Hematopoietic multipotent progenitor cell treated with erythropoietin and hydrocortisone succinate and interleukin-3 and kit ligand, for 15 days (in vitro differentiated cells): ENCODE data around the gene TCAIM.

Experiments
- DNase-seq: peaks from one replicate; pipeline ENCODE4 v3.0.0-alpha.2; 2015; ENCODE audit warnings: low spot score

TCAIM gene, protein sequence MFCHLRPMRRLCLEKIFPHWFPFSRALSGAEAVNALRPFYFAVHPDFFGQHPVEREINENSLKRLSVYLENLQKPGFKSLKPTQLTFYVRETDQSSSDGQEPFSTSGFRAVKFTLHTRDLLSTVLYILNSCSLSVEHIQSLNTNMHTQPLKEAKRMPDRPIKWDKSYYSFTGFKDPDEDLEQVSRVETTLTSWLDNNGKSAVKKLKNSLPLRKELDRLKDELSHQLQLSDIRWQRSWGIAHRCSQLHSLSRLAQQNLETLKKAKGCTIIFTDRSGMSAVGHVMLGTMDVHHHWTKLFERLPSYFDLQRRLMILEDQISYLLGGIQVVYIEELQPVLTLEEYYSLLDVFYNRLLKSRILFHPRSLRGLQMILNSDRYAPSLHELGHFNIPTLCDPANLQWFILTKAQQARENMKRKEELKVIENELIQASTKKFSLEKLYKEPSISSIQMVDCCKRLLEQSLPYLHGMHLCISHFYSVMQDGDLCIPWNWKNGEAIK

GRCh38 chr3:44338010-44338827 is at the start of gene TCAIM:
Gene TCAIM (plus strand): TSS chr3:44338766. CDS start chr3:44354783, 16,017 bp downstream.
- peak; percentile 97 for DNase-seq

DNA sequence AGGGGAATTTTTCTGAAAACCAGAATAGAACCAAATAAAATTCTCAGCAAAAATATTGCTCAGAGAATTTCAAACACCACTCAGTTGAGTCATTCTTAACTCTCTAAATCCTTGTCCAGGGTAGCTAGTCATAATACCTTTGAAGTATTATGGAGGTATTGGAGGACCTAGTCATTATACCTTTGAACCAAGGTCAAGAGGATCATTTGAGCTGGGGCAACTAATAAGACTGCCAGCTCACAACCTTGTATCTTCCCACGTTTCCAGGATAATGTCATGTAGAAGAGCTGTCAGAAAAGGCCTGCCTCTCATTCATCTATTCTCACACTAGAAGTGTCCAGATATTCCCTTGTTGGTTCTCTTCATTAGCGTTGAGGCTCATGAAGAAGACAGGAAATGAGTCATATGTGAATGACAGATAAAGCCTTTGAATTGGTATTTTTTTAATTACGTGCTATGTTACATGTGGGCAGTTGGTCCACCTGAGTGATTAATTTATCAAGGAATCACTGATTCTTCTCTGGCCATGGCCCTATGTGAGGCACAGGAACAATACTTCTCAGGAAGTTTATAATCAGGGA is 48.6 kb upstream of the TCAIM start:
- no peak for DNase-seq

- no peak for DNase-seq
Observed at GRCh38 chr3:44292276-44292675, 46.3 kb upstream of the TCAIM start.

DNA sequence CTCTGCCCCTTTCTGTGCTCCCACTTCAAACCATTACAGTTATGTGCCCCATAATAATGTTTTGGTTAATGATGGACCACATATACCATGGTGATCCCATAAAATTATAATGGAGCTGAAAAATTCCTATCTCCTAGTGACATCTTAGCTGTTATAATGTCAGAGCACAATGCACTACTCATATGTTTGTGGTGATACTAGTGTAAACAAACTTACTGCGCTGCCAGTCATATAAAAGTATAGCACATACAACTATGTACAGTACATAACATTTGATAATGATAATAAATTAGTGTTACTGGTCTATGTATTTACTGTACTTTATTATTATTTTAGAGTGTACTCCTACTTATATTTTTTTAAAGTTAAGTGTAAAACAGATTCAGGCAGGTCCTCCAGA is 45.6 kb upstream of the TCAIM start:
- no peak for DNase-seq

DNA sequence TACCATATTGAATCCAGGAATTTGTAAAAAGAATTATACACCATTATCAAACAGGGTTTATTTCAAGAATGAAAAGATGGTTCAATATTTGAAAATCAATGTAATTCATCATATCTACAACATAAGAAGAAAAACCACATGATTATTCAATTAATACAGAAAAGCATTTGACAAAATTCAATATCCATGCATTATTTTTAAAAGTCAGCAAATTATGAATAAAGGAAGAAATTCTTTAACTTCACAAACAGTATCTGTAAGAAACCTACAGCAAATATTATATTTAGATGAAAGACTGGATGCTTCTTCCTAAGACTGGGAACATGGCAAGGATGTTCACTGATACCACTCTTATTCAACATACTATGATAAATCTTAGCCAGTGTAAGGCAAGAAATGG is 41.3 kb upstream of the TCAIM start:
- no peak for DNase-seq

DNA sequence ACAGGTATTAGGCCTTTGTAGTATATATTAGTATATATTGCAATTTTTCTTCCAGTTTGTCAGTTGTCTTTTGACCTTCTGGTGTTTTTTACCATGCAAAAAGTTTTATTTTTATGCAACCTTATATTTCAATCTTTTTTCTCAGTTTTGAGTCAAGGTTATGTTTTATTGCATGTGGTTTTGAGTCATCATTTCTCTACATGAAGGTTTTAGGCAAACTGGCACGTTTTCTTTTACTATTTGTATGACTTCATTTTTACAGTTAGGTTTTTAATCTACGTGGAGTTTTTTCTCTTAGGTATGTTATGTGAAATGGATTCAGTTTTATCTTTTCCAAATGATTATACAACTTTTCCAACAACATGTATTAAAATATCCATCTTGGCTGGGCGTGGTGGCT is 36.8 kb upstream of the TCAIM start:
- DNase-seq: no peak

DNA sequence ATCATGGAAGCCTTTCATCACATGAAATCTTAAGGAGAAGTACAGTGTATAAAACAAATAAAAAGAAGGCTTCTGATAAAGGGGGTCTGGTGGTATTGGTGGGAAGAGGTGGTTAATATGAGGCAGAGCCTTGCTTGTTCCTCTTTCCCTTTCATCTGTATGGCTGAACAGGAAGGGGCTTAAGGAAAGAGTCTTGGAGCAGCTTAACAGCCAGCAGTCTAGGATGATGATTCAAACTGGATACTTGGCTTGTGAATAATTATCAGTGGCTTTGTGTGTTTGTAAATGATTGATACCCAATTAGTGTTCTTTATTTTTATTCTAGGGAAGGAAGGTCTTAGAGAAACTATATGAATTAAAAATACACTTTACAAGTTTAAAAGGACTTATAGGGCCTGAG is 29.1 kb upstream of the TCAIM start:
- DNase-seq: no peak

DNA sequence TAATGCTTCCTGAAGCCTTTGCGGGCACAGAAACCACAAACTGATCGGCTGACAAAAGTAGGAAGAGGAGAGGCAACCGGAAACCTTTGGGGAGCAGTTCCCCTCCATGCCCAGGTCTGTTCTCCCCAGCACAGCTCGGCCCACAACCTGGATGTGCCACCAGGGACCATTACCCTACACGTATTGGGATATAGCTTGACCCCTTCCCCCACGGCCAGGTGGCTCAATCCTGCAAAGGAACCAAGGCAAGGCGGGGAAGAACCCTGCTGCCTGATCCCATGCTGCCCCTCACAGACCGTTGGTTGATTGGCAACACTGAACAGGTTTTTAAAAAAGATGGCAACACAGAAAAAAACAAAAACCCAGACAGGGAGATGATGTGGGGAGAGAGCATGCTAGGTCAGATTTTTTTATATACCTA is 19.7 kb upstream of the TCAIM start:
- no peak for DNase-seq

DNA sequence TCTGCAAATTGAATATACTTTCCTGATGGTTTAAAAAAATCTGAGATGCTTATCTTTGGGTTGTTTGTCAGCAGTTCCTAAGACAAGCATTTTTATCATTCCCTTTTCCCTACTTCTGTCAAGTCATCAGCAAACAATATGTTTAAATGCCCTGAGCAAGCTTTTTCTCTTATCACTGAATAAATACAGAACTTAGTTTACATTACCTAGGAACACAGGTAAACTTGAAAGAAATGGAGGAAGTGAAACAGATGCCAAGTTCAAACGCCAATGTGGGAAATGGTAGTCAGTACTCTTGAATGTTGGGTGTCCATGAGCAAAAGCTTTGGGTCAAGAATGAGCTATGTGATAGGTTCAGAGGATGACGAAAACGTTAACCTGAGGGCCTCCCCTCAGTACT is 17.2 kb upstream of the TCAIM start:
- no peak for DNase-seq

DNA sequence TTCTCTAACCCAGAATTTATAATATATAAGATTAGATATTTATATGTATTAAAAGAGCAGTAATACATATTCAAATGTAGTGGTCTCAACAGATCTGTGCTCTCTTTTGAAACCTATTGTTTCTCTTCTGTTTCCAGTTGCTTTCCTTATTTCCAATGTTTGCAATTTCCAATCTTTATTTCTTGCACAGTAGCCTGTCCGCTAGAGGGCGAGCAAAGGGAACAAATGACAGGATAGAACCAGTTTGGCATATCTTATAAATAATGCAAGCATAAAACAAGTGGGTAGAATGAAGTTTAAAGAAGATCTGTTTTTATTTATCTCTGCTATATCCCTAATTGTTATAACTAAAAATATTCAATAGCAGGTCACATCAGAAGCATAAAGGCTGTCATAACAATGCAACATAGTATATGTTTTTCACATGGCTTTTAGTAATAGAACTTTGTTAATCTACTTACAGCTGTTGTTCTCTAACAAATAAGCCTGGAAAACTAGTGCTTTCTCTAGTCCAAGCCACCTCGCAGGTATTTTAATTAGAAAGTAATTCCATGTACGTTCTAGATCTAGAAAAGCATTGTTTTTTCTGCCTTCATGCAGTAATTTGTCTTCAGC is 15.1 kb upstream of the TCAIM start:
- peak; percentile 63 for DNase-seq

GRCh38 chr3:44324584-44324983 is 14.0 kb upstream of the TCAIM start:
- no peak for DNase-seq

- DNase-seq: no peak
Observed at GRCh38 chr3:44326019-44326418, 12.5 kb upstream of the TCAIM start.

- no peak for DNase-seq
Observed at GRCh38 chr3:44326515-44326914, 12.1 kb upstream of the TCAIM start.

GRCh38 chr3:44329946-44330345 is 8.6 kb upstream of the TCAIM start:
- DNase-seq: no peak

GRCh38 chr3:44330444-44330843 is 8.1 kb upstream of the TCAIM start:
- DNase-seq: no peak

- DNase-seq: no peak
Observed at GRCh38 chr3:44334326-44334725, 4.2 kb upstream of the TCAIM start.

DNA sequence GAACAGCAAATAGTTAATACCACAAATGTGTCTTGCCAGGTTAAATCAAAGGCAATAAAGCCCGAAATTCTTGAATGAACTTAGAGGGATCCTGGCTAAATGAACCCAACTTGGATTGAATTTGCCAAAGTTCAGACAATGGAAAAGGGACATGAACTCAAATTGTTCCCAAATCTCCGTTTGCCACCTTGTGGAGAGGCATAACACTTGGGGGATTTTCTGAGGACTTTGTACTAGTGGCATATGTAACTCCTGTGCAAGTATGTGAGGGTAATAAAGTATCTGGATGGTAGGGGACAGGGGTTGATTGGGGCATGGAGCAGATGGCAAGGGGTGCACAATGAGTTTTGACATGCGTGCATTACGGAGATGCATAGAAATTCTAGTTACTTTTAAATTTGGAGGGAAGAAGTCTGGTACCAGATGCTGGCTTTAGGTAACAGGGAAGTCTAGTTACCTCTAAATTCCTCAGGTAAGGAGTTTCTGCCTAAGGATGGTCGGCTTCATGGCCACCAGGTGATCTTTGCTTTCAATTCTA is 1.2 kb upstream of the TCAIM start:
- no peak for DNase-seq

DNA sequence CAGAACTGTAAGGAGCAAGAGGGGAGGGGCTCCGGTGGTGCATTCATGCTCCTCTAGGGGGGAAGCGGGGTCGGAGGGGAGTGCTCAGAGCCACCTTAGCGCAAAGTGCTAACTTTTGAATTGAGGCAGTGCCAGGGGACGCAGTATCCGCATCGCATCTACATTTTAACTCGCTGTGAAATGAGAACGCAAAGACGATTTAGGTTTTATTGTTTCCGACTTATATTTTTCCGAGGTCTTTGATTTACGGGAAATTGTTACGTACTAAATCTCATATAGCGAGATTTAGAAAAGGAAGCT is 212 bp downstream of the TCAIM start:
- no peak for DNase-seq

GRCh38 chr3:44339181-44340057 is 853 bp downstream of the TCAIM start:
- DNase-seq: no peak

- DNase-seq: no peak
Observed at GRCh38 chr3:44340058-44340395, 1.5 kb downstream of the TCAIM start.

- DNase-seq: no peak
Observed at GRCh38 chr3:44342176-44342790, 3.7 kb downstream of the TCAIM start.
